ENCODE data around the gene PRSS3. TPM values are rescaled to one million over a fixed set of nuclear protein-coding genes. Genes with fewer than 3 reads are reported as not detected.
"Not testable (repeated sequence)": the region's sequence is repeated elsewhere in the genome, so short reads cannot be mapped to it uniquely, and the experiment has no call there.

PRSS3 gene
- total RNA-seq = under 1 TPM in 1 of 2 experiments, not detected in 1; 0.52 TPM
- not detected for polyA plus RNA-seq
- 0 to 0.09 (median 0) reads per million in 6 experiments for total RNA-seq

DNA sequence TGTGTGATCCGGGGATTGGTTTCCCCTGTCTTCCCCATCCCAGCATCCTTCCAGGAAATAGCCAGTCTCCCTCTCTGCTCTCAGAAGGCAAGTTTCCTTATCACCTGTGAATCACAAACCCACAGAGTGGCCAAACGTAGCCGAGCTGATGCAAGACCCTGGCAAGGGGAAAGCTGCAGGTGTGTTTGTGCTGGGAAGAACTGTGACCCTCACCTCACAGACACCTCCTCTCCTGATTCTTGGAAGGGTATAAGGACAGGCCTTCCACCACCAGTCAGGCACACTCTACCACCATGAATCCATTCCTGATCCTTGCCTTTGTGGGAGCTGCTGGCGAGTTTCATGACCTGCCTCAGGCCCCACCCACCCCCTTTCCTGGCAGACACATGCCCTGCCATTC is at the start of gene PRSS3:
TSS of gene PRSS3 (plus strand) at position 281 of the 400 bp plus-strand sequence. CDS start at position 294, 13 bp downstream.
- Mint-ChIP-seq H3K27ac (no peak within 1 kb of the TSS), H3K4me1 (no peaks in the 10 kb centered on the region), H3K36me3 (no peaks in the 10 kb centered on the region), H3K4me3 (no peak within 1 kb of the TSS), H3K27me3 (peaks cover 4 to 34% (median 18%) of the 10 kb centered on the region in 5 donors), H3K9me3 (no peaks in the 10 kb centered on the region)
- POLR2A ChIA-PET = no interaction called here
- peak in 1 of 10 donors; percentile 52 for DNase-seq
- ATAC-seq = no peak

DNA sequence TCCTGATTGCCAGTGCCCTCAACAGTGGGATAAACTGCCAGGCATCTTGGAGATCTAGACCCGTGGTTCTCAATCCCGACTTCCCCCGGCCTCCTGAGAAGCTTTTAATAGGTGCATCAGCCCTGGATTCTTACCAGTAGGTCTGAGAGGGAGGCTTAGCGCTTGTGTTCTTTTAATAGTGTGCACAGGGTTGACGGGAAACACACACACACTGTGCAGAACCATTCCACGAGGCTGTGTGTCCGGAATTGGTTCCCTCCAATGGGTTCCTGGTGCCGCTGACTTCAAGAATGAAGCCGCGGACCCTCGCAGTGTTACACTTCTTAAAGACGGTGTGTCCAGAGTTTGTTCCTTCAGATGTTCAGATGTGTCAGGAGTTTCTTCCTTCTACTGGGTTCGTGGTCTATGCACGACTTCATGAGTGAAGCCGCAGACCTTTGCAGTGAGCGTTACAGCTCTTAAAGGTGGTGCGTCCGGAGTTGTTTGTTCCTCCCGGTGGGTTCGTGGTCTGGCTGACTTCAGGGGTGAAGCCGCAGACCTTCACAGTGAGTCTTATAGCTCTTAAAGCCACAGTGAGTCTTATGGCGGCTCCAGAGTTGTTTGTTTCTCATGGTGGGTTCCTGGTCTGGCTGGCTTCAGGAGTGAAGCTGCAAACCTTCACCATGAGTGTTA is 46.6 kb upstream of the PRSS3 start:
- Mint-ChIP-seq H3K9me3 (peaks cover 0 to 4% (median 0%) of the 10 kb centered on the region in 9 donors), H3K27me3 (peaks cover 23 to 52% (median 38%) of the 10 kb centered on the region in 5 donors), H3K27ac (peak overlapping the region in 9 of 10 donors; percentile 23 to 86 (median 65)), H3K36me3 (peaks cover 0 to 3% (median 0%) of the 10 kb centered on the region in 3 donors), H3K4me3 (peak overlapping the region; percentile 80 to 90 (median 82)), H3K4me1 (peaks cover 25 to 48% (median 40%) of the 10 kb centered on the region in 4 donors)
- DNase-seq (peak in 9 of 10 donors; percentile 9 to 70 (median 44)), ATAC-seq (peak; percentile 65 to 67)
- POLR2A ChIA-PET = interaction anchor here (0.5 to 1.3 kb wide), 5 partner anchors 32 to 459 kb away, joined by 3 to 6 read pairs (median 4); partner anchors contain the start of genes NFX1 and UBE2R2

DNA sequence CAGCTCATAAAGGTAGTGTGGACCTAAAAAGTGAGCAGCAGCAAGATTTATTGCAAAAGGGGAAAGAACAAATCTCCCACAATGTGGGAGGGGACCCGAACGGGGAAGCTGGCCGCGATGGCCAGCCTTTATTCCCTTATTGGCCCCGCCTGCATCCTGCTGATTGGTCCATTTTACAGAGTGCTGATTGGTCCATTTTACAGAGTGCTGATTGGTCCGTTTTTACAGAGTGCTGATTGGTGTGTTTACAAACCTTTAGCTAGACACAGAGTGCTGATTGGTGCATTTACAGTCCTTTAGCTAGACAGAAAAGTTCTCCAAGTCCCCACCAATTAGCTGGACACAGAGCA is 46.1 kb upstream of the PRSS3 start:
- H3K9me3 Mint-ChIP-seq, H3K36me3 Mint-ChIP-seq: not testable (repeated sequence)
- Mint-ChIP-seq H3K27me3 (peaks cover 27 to 53% (median 42%) of the 10 kb centered on the region in 5 donors), H3K4me3 (peak overlapping the region; percentile 80 to 90 (median 82)), H3K27ac (peak overlapping the region in 7 of 10 donors; percentile 34 to 86 (median 78)), H3K4me1 (peaks cover 27 to 48% (median 40%) of the 10 kb centered on the region in 4 donors)
- peak in 7 of 10 donors; percentile 7 to 77 (median 16) for DNase-seq
- POLR2A ChIA-PET = interaction anchor here (0.5 to 1.3 kb wide), 4 partner anchors 33 to 459 kb away, joined by 3 to 6 read pairs (median 4); partner anchors contain the start of genes NFX1 and UBE2R2
- ATAC-seq = peak; percentile 48 to 61

DNA sequence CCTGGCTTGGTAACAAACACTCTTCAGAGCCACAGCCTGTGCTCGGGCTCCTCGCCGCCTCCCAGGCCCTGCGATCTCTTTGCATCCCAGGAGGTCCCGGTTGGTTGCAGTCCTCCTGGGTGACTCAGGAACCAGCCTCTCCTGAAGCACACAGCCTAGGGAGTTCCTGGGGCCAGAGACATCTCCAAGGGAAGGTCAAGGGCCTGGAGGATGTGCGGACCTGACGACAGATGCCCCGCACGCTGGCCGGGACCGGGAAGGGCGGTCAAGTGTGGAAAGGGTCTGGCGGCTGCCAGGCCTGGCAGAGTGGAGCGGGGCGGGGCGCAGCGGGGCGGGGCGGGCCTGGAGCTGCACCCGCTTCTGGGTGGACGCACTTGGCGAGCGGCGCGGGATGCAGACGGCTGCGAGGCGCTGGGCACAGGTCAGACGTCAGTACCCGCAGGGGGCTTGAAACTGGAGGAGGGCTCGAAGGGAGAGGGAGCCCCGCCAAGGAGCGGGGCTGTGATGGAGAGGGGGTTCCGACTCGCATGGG is 45.0 kb upstream of the PRSS3 start:
- DNase-seq (no peak), ATAC-seq (peak in 1 of 2 donors; percentile 15)
- peaks cover 27 to 48% (median 40%) of the 10 kb centered on the region in 4 donors for H3K4me1 Mint-ChIP-seq
- peak overlapping the region in 1 of 10 donors; percentile 0 for H3K27ac Mint-ChIP-seq
- peaks cover 27 to 60% (median 47%) of the 10 kb centered on the region in 5 donors for H3K27me3 Mint-ChIP-seq
- no peaks in the 10 kb centered on the region for H3K36me3 Mint-ChIP-seq
- H3K9me3 Mint-ChIP-seq = no peaks in the 10 kb centered on the region
- H3K4me3 Mint-ChIP-seq = peak overlapping the region; percentile 17 to 89 (median 82)
- POLR2A ChIA-PET = no interaction called here

DNA sequence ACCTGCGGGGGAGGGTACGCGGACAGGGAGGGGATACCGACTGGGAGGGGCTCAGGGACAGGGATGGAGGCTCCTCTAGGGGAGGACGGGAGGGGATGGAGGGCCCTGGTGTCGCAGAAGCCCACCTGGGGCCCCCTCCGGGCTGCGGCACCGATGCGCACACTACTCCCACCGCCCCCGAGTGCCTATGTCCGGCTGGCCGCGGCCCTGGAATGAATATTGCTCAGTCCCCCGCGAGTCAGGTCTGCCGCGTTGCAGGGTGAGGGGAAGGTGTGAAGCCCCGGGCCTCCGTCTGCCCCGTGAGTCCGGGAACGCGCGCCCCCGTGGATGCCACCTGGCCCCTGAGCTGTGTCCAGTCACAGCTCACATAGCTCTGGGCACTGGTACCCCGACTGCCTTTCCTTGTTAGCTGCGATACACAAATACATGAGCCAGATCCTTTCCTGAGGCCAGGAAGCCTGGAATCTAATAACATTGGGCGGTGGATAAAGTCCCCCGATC is 44.5 kb upstream of the PRSS3 start:
- H3K9me3 Mint-ChIP-seq = no peaks in the 10 kb centered on the region
- H3K27me3 Mint-ChIP-seq = peaks cover 32 to 59% (median 52%) of the 10 kb centered on the region in 5 donors
- H3K27ac Mint-ChIP-seq = peak overlapping the region in 1 of 10 donors; percentile 14
- peak overlapping the region; percentile 9 to 85 (median 76) for H3K4me3 Mint-ChIP-seq
- DNase-seq = no peak
- no peaks in the 10 kb centered on the region for H3K36me3 Mint-ChIP-seq
- POLR2A ChIA-PET = no interaction called here
- ATAC-seq = no peak
- H3K4me1 Mint-ChIP-seq = peaks cover 27 to 48% (median 40%) of the 10 kb centered on the region in 4 donors

DNA sequence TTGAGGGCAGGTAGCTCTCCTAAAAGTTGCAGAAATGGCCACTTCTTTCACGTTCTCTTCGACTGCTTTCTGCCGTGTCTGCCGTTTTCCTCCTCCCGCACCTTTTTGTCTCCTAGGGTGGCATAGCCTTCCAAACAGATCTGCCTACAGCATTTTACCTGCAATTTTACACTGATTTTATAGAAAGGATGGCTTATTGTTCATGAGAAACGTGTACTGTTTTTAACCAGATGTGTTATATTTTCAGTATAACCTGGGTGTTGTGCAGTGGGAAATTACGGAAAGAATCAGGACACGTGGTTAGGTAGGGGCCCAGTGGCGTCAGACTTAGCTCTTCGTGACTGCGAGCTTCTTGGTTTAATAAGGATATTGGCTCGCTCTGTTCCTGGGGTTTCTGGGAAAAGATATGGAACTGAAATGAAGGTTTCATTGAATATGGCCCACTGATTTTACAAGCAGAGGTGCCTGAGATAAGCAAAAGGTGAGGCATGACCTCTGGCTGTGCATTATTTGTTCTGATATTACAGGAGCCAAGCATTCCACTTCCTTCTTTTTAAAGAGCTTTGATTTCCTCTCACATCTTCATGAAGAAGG is 43.7 kb upstream of the PRSS3 start:
- DNase-seq = no peak
- POLR2A ChIA-PET = no interaction called here
- Mint-ChIP-seq H3K27ac (no peak overlapping the region), H3K4me1 (peaks cover 25 to 48% (median 40%) of the 10 kb centered on the region in 4 donors), H3K4me3 (peak overlapping the region in 9 of 10 donors; percentile 5 to 82 (median 53)), H3K36me3 (no peaks in the 10 kb centered on the region), H3K27me3 (peaks cover 37 to 60% (median 58%) of the 10 kb centered on the region in 5 donors), H3K9me3 (no peaks in the 10 kb centered on the region)
- ATAC-seq = no peak

DNA sequence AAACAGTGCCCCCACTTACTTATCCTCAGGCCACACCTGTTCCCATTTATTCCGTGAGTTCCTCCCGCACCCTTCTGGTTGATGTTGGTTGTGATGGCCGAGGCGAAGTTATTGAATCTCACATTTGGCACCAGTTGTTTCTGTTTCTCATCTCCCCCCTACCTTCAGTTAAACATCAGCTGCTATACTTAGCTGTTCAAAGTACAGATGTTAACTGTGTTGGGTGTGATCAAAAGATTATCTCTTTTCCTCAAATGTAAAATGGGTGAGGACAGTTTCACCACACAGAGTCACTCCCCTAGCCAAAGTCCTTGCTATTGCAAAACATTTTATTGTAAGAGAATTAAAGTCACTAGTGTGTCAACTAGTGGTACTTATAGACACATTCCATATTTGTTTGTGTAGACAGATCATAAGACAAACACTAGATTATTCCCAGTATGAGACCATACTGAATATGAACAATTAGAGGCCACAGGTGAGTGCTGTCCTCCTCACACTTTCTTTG is 43.2 kb upstream of the PRSS3 start:
- Mint-ChIP-seq H3K9me3 (no peaks in the 10 kb centered on the region), H3K27me3 (peaks cover 37 to 64% (median 58%) of the 10 kb centered on the region in 5 donors), H3K4me3 (peak overlapping the region in 3 of 10 donors; percentile 5 to 82 (median 43)), H3K36me3 (no peaks in the 10 kb centered on the region), H3K4me1 (peaks cover 25 to 48% (median 40%) of the 10 kb centered on the region in 4 donors), H3K27ac (no peak overlapping the region)
- DNase-seq = no peak
- POLR2A ChIA-PET = no interaction called here
- ATAC-seq = no peak

DNA sequence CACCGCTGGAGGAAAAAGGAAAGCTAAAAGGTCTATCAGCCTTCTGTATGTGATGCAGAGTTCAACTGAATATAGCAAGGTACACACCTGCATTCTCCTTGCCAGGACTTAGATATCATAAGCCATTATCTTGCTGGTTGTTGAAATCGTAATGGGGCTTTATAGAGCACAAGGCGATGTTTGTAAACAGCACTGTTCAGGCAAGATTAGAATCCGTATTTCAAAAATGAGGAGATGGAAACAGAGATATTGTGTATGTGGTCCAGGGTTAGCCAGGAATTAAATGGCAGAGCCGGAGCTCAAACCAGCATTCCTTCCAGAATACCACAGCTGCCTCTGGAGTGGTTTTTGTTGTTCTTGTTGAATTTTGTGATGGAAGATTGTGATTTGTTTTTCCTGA is 42.6 kb upstream of the PRSS3 start:
- POLR2A ChIA-PET = not testable (repeated sequence)

DNA sequence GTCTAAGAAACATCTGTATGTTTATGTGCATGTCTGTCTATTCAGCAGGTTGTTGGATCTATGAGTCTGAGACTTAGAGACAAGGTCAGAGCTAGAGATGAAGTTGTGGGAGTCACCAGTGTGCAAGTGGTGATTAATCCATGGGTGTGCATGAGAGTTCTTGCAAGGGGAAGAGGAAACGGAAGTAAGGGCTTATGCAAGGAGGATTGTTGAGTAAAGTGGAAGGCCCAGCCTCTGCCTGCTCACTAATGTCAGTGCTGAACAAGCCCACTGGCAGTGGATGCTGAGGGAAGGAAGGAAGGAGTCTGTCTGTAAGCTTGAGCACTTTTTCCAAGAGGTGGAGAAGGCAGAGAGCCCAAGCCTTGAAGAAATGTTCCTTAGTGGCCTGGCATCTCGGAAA is 35.7 kb upstream of the PRSS3 start:
- ATAC-seq, H3K4me1 Mint-ChIP-seq, H3K36me3 Mint-ChIP-seq, DNase-seq, H3K4me3 Mint-ChIP-seq, POLR2A ChIA-PET, H3K9me3 Mint-ChIP-seq, H3K27ac Mint-ChIP-seq: not testable (repeated sequence)
- peaks cover 29 to 43% (median 32%) of the 10 kb centered on the region in 5 donors for H3K27me3 Mint-ChIP-seq

More for the DNA sequence above, 42.6 kb upstream of the PRSS3 start:
- not testable (repeated sequence) for H3K27ac Mint-ChIP-seq, ATAC-seq, H3K9me3 Mint-ChIP-seq, H3K36me3 Mint-ChIP-seq, DNase-seq
- Mint-ChIP-seq H3K4me3 (peak overlapping the region in 1 of 10 donors; percentile 24), H3K4me1 (peaks cover 25 to 48% (median 40%) of the 10 kb centered on the region in 4 donors), H3K27me3 (peaks cover 41 to 66% (median 64%) of the 10 kb centered on the region in 5 donors)

DNA sequence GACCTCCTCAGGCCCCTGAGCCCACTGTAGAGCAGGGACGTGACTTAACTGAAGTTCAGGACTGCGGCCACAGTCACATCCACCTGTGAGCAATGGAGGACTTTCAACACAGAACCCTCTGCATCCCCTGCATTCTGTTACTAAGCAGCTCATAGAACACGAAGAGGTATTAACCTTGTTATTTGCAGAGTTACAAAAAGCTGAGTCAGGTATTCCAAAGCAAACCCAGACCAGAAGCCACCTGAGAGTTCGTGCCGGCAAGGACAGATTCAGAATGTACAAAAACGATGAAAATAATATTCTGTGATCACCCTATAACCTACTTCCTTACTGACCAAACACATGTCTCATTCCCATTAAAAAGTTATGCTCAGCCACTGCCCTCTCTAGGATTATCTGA is 33.0 kb upstream of the PRSS3 start:
- Mint-ChIP-seq H3K36me3 (no peaks in the 10 kb centered on the region), H3K4me3 (no peak overlapping the region), H3K9me3 (no peaks in the 10 kb centered on the region), H3K4me1 (peaks cover 0 to 2% (median 0%) of the 10 kb centered on the region in 4 donors), H3K27ac (no peak overlapping the region), H3K27me3 (peaks cover 15 to 26% (median 19%) of the 10 kb centered on the region in 5 donors)
- POLR2A ChIA-PET = no interaction called here
- no peak for DNase-seq
- ATAC-seq = no peak

DNA sequence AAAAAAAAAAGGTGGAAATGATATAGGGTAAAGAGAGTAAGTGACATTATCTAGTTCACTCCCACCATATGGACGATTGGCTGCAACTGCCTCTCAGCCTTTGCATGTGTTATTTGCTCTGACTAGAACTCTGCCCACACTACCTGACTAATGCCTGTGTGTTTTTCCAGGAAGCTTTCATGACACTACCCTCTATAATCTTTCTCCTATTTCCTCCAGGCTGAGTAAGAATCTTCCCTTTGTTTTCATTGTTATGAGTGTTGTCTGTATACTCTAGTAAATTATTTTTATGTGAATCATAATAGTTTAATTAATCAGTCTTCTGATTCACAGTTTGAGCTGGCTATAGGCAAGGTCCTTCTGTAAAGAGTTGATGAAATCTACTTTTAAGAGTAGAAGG is 31.7 kb upstream of the PRSS3 start:
- H3K27ac Mint-ChIP-seq, H3K9me3 Mint-ChIP-seq, H3K4me3 Mint-ChIP-seq, POLR2A ChIA-PET, H3K4me1 Mint-ChIP-seq, ATAC-seq, H3K36me3 Mint-ChIP-seq, DNase-seq: not testable (repeated sequence)
- peaks cover 9 to 19% (median 10%) of the 10 kb centered on the region in 5 donors for H3K27me3 Mint-ChIP-seq

DNA sequence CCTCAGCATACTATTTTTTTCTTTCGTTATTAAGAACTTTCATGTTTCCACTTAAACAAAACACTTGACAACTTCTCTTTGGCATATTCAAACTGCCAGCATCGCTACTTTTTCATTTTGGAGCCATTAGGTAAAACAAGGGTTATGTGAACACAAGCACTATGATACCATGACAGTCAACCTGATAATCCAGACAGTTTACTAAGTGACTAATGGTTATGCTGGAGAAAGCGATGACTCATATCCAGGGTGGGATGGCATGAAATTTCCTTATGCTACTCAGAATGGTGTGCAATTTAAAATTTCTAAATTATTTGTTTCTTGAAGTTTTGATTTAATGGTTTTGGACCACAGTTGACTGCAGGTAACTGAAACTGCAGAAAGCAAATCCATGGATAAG is 29.9 kb upstream of the PRSS3 start:
- Mint-ChIP-seq H3K4me3 (no peak overlapping the region), H3K27me3 (peaks cover 0 to 10% (median 0%) of the 10 kb centered on the region in 5 donors), H3K36me3 (no peaks in the 10 kb centered on the region), H3K27ac (no peak overlapping the region), H3K4me1 (peaks cover 0 to 2% (median 0%) of the 10 kb centered on the region in 4 donors), H3K9me3 (no peaks in the 10 kb centered on the region)
- no peak for ATAC-seq
- POLR2A ChIA-PET = no interaction called here
- no peak for DNase-seq
